ENCODE results near the gene PLCE1. TPM values are rescaled to one million over a fixed set of nuclear protein-coding genes. Genes with fewer than 3 reads are reported as not detected.
"Not testable (repeated sequence)": the region's sequence is repeated elsewhere in the genome, so short reads cannot be mapped to it uniquely, and the experiment has no call there.

PLCE1 gene
- total and polyA plus RNA-seq, 2 of the 8 experiments (the other 6 are each of a cell fraction or from before 2014, with no cell fraction given), result 0.05 to 0.06 TPM

DNA sequence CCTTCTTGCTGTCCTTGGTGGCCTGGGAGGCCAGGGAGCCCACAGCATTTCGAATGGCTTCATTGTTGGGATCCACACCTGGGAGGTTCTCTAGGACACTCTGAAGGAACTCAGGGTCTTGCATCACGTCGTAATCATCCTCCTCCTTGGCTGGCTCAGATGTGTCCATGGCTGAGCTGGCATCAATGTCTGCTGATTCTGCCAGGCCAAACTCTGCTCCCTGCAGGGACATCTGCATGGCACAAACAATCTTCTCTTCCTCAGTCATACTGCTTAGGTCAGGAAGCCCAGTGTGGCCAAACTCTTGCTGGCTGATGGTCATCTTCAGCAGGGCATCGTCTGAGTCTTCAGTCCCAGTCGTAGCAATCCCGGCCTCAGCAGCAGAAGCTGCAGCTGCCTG lies 34.9 kb upstream of the PLCE1 start (continued):
- TF ChIP-seq TBP (IDR thresholded peaks at IDR 0.05; ENCODE audit: low read depth, low read length), result no peak

DNA sequence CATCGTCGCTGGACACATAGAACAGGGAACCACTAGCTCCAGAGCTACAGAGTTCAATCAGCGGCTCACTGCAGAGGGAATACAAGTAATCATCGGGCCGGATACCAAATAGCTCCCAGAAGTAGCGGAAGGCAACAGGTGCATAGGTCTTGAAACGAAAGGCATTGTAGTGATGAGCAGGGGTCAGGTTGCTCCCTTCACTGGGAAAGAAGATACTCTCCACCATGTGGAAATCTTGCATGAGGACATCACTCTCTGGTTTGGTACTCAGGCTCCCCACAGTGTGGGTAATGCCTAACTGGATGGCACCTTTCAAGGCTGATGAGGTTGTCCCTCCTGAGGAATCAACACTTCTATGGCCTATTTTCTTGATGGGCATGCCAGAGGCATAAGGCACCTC lies 32.7 kb upstream of the PLCE1 start:
- H3K4ac ChIP-seq (replicated peaks; ENCODE audit: insufficient read length, low read depth, low read length); H3K36me3 ChIP-seq (ENCODE audit: control insufficient read depth in 2 of 4, insufficient read depth in 4 of 4, low read length in 3 of 4); H3K9me3 ChIP-seq (ENCODE audit: insufficient read depth in 2 of 2, low read depth in 1 of 2, low read length in 1 of 2); H4K20me1 ChIP-seq (replicated peaks in 1 of 2; ENCODE audit: control insufficient read depth in 1 of 2, insufficient read depth in 2 of 2, low read length in 2 of 2); H3K9ac ChIP-seq (replicated peaks in 1 of 4; ENCODE audit: extremely low read depth in 1 of 4, low read depth in 3 of 4, low read length in 3 of 4); H3K4me3 ChIP-seq (ENCODE audit: extremely low read depth in 1 of 4, insufficient read depth in 2 of 4, low read depth in 3 of 4, low read length in 4 of 4); H2BK120ac ChIP-seq (replicated peaks; ENCODE audit: low read depth, low read length); H3K18ac ChIP-seq (ENCODE audit: extremely low read depth, low read length); H4K5ac ChIP-seq (ENCODE audit: insufficient read length, low read depth, low read length); H2BK12ac ChIP-seq (ENCODE audit: low read depth, low read length); H2BK5ac ChIP-seq (ENCODE audit: low read depth, low read length); H3K4me1 ChIP-seq (replicated peaks in 1 of 4; ENCODE audit: control insufficient read depth in 3 of 4, insufficient read depth in 4 of 4, low read length in 3 of 4); H2BK20ac ChIP-seq (ENCODE audit: low read length); H3K23ac ChIP-seq (ENCODE audit: insufficient read length); H2BK15ac ChIP-seq (ENCODE audit: low read length); DNase-seq (ENCODE audit: low read depth in 1 of 2, low spot score in 2 of 2); H3K79me2 ChIP-seq (ENCODE audit: control insufficient read depth in 1 of 2, insufficient read depth in 2 of 2, low read length in 2 of 2); H3K27ac ChIP-seq (ENCODE audit: low read depth, low read length); H3K23me2 ChIP-seq (ENCODE audit: low read depth, low read length); H3K56ac ChIP-seq (replicated peaks; ENCODE audit: insufficient read length, low read depth, low read length); FAIRE-seq; H3K14ac ChIP-seq (ENCODE audit: insufficient read length); H3K27me3 ChIP-seq (replicated peaks in 1 of 4; ENCODE audit: control insufficient read depth in 3 of 4, extremely low read depth in 1 of 4, insufficient read depth in 3 of 4, low read length in 3 of 4); H3K4me2 ChIP-seq (ENCODE audit: insufficient read depth in 1 of 2, low read depth in 2 of 2, low read length in 2 of 2); H4K91ac ChIP-seq (replicated peaks; ENCODE audit: insufficient read length, low read length); H2AFZ ChIP-seq (ENCODE audit: low read length); H3K79me1 ChIP-seq (ENCODE audit: low read depth, low read length); H2AK5ac ChIP-seq (ENCODE audit: low read depth, low read length); H4K8ac ChIP-seq (ENCODE audit: extremely low read depth, insufficient read depth, low read length): not testable (repeated sequence)
- 84% methylated on average over 7 of the region's 7 CpGs; no CpG with 5 or more reads in 1 of the 2 experiments for WGBS, 2 experiments (ENCODE audit: extremely low coverage in 1 of 2, insufficient coverage in 1 of 2, insufficient read length in 1 of 2, insufficient replicate concordance in 2 of 2, low coverage in 1 of 2, low lambda C conversion rate in 2 of 2, missing lambda C conversion rate in 1 of 2)
- POLR2A ChIA-PET (ENCODE audit: partially characterized antibody), result interaction anchor here (1.0 kb wide), 1 partner anchor 33 kb away, joined by 3 read pairs; the partner anchor contains the start of gene PLCE1
- CTCF ChIA-PET (ENCODE audit: partially characterized antibody), result interaction anchor here (0.7 kb wide), 1 partner anchor 87 kb away, joined by 3 read pairs; no protein-coding TSS in a partner anchor

Measured in H1 (cell line).